Smooth muscle cell (in vitro differentiated cells): ENCODE results near the gene ALK. TPM values are rescaled to one million over a fixed set of nuclear protein-coding genes. Genes with fewer than 3 reads are reported as not detected.

ENCODE experiments used
- DNase-seq: peaks from one replicate; lab custom pipeline; 2025; ENCODE audit not compliant: unreplicated experiment; lab: John Stamatoyannopoulos, UW
- H2AFZ ChIP-seq: fragments of 200-600 bp; sonication (generic); 2 replicates; pipeline ENCODE4 v1.6.0; 2016; ENCODE audit warnings: antibody characterized with exemption, low read depth, mild to moderate bottlenecking
- H3F3A ChIP-seq: fragments of 200-600 bp; sonication (generic); 2 replicates; pipeline ENCODE4 v1.6.0; 2017; ENCODE audit warnings: antibody characterized with exemption, low read depth
- H3K27ac ChIP-seq: fragments of 200-600 bp; sonication (generic); 2 replicates; pipeline ENCODE4 v1.5.1; 2016; ENCODE audit warnings: low read depth, mild to moderate bottlenecking
- H3K27me3 ChIP-seq: fragments of 200-600 bp; sonication (generic); 2 replicates; pipeline ENCODE4 v1.6.1; 2016; ENCODE audit warnings: low read depth, mild to moderate bottlenecking
- H3K36me3 ChIP-seq: fragments of 200-600 bp; sonication (generic); 2 replicates; pipeline ENCODE4 v1.5.1; 2016; ENCODE audit warnings: low read depth
- H3K4me1 ChIP-seq: fragments of 200-600 bp; sonication (generic); 2 replicates; pipeline ENCODE4 v1.5.1; 2016; ENCODE audit warnings: low read depth
- H3K4me2 ChIP-seq: fragments of 200-600 bp; sonication (generic); 2 replicates; pipeline ENCODE4 v1.6.0; 2016; ENCODE audit warnings: mild to moderate bottlenecking
- H3K4me3 ChIP-seq: fragments of 200-600 bp; sonication (generic); 2 replicates; pipeline ENCODE4 v1.5.1; 2016; ENCODE audit warnings: mild to moderate bottlenecking
- H3K79me2 ChIP-seq: fragments of 200-600 bp; sonication (generic); 2 replicates; pipeline ENCODE4 v1.6.0; 2016; ENCODE audit warnings: low read depth, mild to moderate bottlenecking
- H3K9ac ChIP-seq: fragments of 200-600 bp; sonication (generic); 2 replicates; pipeline ENCODE4 v1.6.0; 2016; ENCODE audit warnings: low read depth
- H3K9me3 ChIP-seq: fragments of 200-600 bp; sonication (generic); replicated peaks from 2 replicates; pipeline ENCODE4 v1.5.1; 2016; ENCODE audit warnings: low read depth
- H4K20me1 ChIP-seq: fragments of 200-600 bp; sonication (generic); 2 replicates; pipeline ENCODE4 v1.6.0; 2016; ENCODE audit warnings: low read depth
- WGBS: methylation state at CpG from one replicate; pipeline ENCODE4 v1.1.7; 2016; ENCODE audit warnings: low lambda C conversion rate; 5-methylcytosine and 5-hydroxymethylcytosine counted together
- polyA plus RNA-seq: library from polyadenylated mRNA; unstranded; fragments of >200 nt; fragmentation: Nextera tagmentation; extraction: Ambion mirVana; gene quantifications from 2 replicates; pipeline ENCODE4 v1.2.1, GENCODE V29; 2016
- total RNA-seq: library from RNA; depleted of rRNA; stranded (reverse); fragments of >200 nt; gene quantifications from 2 replicates; pipeline ENCODE4 v1.2.3, GENCODE V29; 2014
- TF ChIP-seq, protein P1 (sequence below): fragments of 200-600 bp; sonication (generic); IDR thresholded peaks from 2 replicates; pipeline ENCODE4 v1.5.1; 2017; ENCODE audit warnings: borderline replicate concordance, mild to moderate bottlenecking, antibody characterized with exemption; ENCODE audit not compliant: insufficient read depth, poor library complexity, severe bottlenecking

Gene ALK
- total and polyA plus RNA-seq, 2 experiments from 2014 or later = 0.13 to 0.19 TPM

DNA sequence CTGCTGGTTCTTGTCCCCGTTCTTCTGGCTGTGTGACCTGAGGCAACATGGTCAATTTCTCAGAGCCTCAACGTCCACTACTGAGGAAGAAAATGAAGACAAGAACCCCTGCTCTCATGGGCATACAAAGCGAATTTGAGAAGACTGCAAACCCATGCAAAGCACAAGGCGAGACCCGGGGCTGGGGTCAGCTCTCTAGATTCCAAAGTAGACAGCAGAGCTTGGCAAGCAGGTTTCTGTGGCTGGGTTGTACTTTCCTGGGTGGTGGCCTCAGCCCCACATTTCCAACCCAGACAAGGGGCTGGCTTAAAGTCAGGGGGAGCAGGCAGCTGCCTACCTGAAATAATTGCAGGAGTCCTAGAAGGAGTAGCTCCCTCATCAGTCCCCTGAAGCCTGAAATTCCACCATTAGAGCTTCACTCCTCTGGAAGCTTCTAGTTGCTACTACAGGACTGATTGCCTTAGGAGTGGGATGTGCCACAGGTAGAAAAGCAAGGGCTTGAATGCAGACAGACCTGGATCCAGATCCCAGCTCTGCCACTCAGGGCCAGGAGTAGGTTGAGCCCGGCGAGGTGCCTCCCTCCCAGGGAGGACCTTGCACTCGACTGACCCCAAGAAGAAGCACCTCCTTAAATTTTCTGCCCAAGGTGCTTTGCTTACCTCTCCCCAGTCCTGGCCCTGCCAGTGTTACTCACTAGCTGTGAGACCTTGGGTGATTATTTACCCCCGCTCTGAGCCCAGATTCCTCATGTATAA lies 678.6 kb downstream of the ALK start:
- Histone ChIP-seq H3K27ac (no peak overlapping the region), H3K4me2 (no peak overlapping the region), H4K20me1 (no peaks in the 10 kb centered on the region), H2AFZ (no peak overlapping the region), H3K9ac (no peak overlapping the region), H3F3A (no peaks in the 10 kb centered on the region), H3K4me3 (no peak overlapping the region), H3K9me3 (no peaks in the 10 kb centered on the region), H3K4me1 (no peaks in the 10 kb centered on the region), H3K27me3 (peaks cover 4% of the 10 kb centered on the region), H3K79me2 (no peaks in the 10 kb centered on the region), H3K36me3 (no peaks in the 10 kb centered on the region)
- no peak for DNase-seq
- WGBS = 89% methylated on average over 9 of the region's 9 CpGs
- TF ChIP-seq, protein P1, sequence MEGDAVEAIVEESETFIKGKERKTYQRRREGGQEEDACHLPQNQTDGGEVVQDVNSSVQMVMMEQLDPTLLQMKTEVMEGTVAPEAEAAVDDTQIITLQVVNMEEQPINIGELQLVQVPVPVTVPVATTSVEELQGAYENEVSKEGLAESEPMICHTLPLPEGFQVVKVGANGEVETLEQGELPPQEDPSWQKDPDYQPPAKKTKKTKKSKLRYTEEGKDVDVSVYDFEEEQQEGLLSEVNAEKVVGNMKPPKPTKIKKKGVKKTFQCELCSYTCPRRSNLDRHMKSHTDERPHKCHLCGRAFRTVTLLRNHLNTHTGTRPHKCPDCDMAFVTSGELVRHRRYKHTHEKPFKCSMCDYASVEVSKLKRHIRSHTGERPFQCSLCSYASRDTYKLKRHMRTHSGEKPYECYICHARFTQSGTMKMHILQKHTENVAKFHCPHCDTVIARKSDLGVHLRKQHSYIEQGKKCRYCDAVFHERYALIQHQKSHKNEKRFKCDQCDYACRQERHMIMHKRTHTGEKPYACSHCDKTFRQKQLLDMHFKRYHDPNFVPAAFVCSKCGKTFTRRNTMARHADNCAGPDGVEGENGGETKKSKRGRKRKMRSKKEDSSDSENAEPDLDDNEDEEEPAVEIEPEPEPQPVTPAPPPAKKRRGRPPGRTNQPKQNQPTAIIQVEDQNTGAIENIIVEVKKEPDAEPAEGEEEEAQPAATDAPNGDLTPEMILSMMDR = no peak

DNA sequence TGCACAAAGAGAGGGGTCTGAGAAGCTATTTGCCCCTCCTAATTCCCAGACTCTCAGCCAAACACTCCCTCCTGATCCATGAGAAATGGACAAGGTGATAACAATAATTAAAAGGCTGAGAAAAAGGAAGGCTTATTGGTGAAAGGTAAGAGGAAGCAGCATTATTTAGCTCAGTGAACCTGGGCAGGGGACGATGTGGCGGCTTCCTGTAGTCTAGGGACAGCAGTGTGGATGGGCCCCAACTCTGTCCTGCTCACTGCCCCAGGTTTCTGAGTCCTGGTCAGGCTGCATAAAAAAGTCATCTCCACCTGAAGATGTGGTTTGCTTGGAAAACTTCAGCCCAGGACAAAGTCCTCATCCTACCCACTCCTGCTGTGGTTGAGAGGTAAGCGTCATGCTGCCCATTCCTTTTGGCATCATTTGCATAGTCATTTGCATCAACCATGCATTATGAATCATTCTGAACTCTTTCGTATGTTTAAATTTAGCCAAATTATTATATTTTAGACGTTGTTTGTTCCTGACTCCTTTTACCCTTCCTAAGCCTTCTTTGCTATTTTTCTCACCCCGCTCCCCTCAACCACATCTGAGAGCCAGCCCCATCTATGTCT lies 679.3 kb downstream of the ALK start:
- H2AFZ ChIP-seq = no peak overlapping the region
- WGBS = 94% methylated on average over 6 of the region's 6 CpGs

DNA sequence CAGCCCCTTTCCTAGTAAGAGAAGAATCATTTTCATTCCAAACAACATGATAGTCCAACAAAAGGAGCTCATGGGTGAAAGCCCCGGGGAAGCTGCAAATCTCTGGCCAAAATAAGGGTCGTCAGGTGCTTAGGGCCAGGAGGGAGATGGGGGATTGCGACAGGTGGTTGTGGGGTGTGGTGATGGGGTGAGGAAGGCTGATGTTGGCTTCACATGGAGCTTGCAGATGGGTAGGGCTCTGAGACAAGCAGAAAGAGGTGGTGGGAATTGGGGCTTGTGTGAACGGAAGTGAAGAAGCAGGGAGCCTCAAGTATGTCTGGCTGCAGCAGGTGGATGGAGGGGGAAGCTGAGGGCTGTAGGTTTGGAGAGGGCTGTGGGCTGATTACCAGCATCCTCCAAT lies 680.0 kb downstream of the ALK start:
- TF ChIP-seq, protein P1 = no peak
- H4K20me1 ChIP-seq = no peaks in the 10 kb centered on the region
- no peaks in the 10 kb centered on the region for H3K79me2 ChIP-seq
- DNase-seq = no peak
- H3K27ac ChIP-seq = no peak overlapping the region
- H3K27me3 ChIP-seq = peaks cover 4% of the 10 kb centered on the region
- WGBS = 93% methylated on average over 4 of the region's 4 CpGs
- no peaks in the 10 kb centered on the region for H3K4me1 ChIP-seq
- no peak overlapping the region for H3K4me3 ChIP-seq
- no peak overlapping the region for H3K9ac ChIP-seq
- no peak overlapping the region for H3K4me2 ChIP-seq
- no peaks in the 10 kb centered on the region for H3K36me3 ChIP-seq
- H3K9me3 ChIP-seq = no peaks in the 10 kb centered on the region
- no peak overlapping the region for H2AFZ ChIP-seq
- H3F3A ChIP-seq = no peaks in the 10 kb centered on the region

More for the DNA sequence above, 679.3 kb downstream of the ALK start:
- Histone ChIP-seq H3K36me3 (no peaks in the 10 kb centered on the region), H3F3A (no peaks in the 10 kb centered on the region), H3K27me3 (peaks cover 4% of the 10 kb centered on the region), H3K27ac (no peak overlapping the region), H3K4me3 (no peak overlapping the region), H3K4me1 (no peaks in the 10 kb centered on the region), H3K9me3 (no peaks in the 10 kb centered on the region), H3K4me2 (no peak overlapping the region), H4K20me1 (no peaks in the 10 kb centered on the region), H3K9ac (no peak overlapping the region), H3K79me2 (no peaks in the 10 kb centered on the region)
- DNase-seq = no peak
- TF ChIP-seq, protein P1 = no peak

DNA sequence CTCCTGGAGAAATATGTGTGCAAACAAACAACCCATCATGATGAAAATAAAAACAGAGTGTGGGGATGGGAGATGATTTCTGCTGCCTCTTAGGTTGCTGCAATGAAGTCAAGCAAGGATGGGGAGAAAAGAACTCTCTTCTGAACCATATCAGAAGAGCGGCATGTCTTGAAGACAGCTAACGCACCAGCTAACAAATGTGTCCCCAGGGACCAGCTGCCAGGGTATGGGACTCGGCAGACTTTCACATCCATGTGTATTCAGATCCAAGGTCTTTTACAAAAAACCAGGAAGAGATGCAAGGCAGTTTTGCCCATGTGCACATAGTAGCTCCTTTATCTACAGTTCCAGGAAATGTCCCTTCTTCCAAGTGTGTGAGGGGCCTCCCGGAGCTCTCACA lies 680.8 kb downstream of the ALK start:
- Histone ChIP-seq H3K4me1 (no peaks in the 10 kb centered on the region), H2AFZ (no peak overlapping the region), H3K27ac (no peak overlapping the region), H4K20me1 (no peaks in the 10 kb centered on the region), H3K9me3 (no peaks in the 10 kb centered on the region), H3K4me3 (no peak overlapping the region), H3F3A (no peaks in the 10 kb centered on the region), H3K36me3 (no peaks in the 10 kb centered on the region), H3K9ac (no peak overlapping the region), H3K27me3 (peaks cover 4% of the 10 kb centered on the region), H3K79me2 (no peaks in the 10 kb centered on the region), H3K4me2 (no peak overlapping the region)
- TF ChIP-seq, protein P1 = no peak
- no peak for DNase-seq
- WGBS = 92% methylated on average over 4 of the region's 4 CpGs
